HG02763 (cell line): ENCODE measurements around the gene TNFRSF1B.
"Not testable (repeated sequence)": the region's sequence is repeated elsewhere in the genome, so short reads cannot be mapped to it uniquely, and the experiment has no call there.

Source experiments
- ATAC-seq: cut with Tn5 transposase; IDR thresholded peaks from one replicate; pipeline ENCODE4 v1.9.1; 2021; ENCODE audit warnings: mild to moderate bottlenecking, moderate library complexity; ENCODE audit not compliant: unreplicated experiment

The TNFRSF1B gene

DNA sequence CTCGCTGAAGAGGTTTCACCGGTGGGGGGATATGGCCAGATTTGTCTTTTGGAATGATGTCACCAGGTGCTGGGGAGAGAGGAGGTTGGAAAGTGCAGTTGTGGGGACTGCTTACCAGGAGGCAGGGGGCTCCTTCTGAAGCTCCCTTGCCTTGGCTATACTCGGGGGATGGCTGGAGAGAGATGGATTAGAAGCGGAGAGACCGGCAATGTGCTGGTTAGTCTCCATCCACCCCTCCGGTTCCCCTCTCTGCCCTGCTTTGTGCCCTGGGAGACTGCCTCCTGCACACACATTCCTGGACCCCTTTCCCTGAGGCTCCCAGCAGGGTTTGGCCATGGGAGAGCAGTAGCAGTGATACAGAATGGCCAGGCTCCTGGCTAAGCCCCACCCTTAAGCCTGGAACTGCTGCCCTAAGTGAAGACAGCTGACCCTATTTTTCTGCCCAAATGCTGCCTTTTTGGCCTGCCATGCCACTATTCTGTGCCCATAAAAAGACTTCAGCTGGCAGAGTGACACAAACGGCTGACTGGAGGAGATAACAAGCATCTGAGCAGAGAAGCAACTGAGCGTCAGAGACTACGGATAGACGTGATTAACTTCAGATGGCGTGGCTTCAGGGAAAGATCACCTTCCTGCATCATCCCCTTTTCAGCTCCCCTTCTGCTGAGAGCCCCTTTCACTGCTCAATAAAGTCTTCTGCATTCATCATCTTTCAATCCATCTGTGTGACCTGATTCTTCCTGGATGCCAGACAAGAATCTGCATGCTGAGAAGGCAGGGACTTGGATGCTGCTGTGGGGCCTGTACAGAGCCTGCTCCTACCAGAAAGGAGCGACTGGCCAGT, 48.5 kb downstream of the TNFRSF1B start:
- no peak for ATAC-seq

DNA sequence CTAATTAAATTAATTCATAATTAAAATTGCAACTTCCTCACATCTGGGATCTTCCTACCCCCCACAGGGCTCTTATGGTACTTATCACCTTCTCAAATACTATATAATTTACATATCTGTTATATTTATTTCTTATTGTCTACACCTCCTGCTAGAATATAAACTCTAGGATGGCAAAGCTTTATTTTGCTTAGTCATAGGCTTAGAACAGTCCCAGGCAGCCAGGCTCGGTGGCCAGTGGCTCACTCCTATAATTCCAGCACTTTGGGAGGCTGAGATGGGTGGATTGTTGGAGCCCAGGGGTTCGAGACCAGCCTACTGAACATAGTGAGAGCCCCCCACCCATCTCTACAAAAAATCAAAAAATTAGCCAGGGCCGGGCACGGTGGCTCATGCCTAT, 53.0 kb downstream of the TNFRSF1B start:
- ATAC-seq: no peak

GRCh38 chr1:12220890-12221289, 54.1 kb downstream of the TNFRSF1B start:
- no peak for ATAC-seq

- not testable (repeated sequence) for ATAC-seq
These were observed 55.9 kb downstream of the TNFRSF1B start for GRCh38 chr1:12222700-12223099.

GRCh38 chr1:12224092-12224491, 57.3 kb downstream of the TNFRSF1B start:
- ATAC-seq: not testable (repeated sequence)

- no peak for ATAC-seq
These were observed 62.2 kb downstream of the TNFRSF1B start for GRCh38 chr1:12228979-12229378.

GRCh38 chr1:12229386-12229834, 62.6 kb downstream of the TNFRSF1B start:
- ATAC-seq: no peak

DNA sequence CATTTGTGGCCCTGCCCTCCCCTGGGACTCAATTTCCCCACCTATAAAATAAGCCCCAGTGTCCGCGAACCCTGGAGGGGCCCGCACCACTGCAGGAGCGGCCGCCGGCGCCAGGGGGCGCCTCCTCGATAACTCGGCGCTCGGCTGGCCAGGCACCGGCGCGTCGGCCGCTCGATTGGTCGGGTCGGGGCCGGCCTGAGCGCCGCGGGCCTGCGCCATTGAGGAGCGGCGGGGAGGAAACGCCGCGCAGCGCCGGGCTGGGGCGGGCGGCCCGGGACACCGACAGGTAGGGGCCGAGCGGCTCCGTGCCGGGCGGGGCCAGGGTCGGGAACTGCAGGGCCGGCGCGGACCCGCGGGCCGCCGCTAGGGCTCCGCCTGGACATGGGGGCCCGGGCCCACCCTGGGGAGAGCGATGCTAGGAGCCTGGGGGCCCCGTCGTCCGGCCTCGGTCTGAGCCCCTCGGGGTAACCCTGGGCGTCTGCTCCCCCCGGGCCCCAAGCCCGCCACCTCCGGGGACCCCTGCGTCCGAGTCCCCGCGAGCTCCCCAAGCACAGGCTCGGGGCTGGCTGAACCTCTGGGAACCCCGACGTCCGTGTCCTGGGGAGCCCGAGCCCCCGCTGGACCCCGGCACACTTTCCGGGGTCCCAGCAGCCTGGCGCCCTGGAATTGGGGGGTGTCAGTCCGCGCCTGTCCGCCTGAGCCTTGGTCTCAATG, 63.2 kb downstream of the TNFRSF1B start, which contains the start of gene VPS13D:
Gene VPS13D (plus strand): TSS at position 196 of the 714 bp plus-strand sequence. CDS start 4,237 bp downstream, outside the sequence.
- ATAC-seq: peak; percentile 83

GRCh38 chr1:12230549-12231275, 63.9 kb downstream of the TNFRSF1B start:
- peak; percentile 4 for ATAC-seq

DNA sequence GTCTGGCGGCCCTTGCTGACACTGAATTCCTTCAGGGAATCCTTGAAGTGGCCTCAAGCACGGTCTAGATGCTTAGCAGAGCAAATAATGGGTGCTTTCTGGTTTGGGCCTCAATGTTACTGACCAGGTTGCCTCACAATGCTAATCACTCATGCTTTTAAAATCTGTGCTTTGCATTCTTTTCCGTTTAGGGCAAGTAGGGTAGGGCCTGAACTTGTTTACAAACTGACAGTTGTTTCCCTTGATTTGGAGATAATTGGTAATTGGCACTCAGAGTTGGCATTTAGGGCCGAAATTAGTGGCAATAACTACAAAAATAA, 64.4 kb downstream of the TNFRSF1B start:
- no peak for ATAC-seq

- ATAC-seq: no peak
These were observed 65.4 kb downstream of the TNFRSF1B start for GRCh38 chr1:12232221-12232620.

DNA sequence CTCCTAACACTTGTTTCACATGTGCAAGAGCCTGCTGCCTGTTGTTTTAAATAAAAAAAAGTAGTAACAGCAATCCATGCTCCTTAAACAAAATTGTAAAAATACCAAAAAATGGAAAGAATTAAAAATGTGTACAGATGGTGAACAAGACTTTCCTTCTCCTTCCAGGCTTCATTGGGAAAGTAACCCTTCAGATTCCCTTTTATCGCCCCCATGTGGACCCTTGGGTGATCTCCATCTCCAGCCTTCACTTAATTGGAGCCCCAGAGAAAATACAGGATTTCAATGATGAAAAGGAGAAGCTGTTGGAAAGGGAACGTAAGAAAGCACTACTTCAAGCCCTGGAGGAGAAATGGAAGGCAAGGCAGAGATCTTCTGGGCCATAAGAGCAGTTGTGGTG, 77.3 kb downstream of the TNFRSF1B start:
- no peak for ATAC-seq

DNA sequence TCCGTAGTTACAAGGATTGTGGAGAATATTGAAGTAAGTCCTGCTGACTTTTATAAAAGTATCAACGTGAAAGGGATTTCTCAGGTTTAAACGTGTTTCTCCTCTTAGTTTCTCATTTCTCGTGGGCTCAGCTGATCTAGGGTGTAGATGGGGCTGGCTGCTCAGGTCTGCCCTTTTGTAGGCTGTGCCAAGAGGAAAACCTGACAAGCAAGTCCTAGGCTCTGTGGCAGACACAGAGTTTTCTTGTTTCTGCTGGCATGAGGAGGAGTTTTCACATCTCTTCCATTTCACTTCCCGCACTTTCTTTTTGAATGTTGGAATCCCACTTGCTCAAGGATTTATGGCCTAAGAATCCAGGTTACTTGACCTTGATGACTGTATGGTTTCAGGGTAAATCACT, 77.8 kb downstream of the TNFRSF1B start:
- no peak for ATAC-seq

DNA sequence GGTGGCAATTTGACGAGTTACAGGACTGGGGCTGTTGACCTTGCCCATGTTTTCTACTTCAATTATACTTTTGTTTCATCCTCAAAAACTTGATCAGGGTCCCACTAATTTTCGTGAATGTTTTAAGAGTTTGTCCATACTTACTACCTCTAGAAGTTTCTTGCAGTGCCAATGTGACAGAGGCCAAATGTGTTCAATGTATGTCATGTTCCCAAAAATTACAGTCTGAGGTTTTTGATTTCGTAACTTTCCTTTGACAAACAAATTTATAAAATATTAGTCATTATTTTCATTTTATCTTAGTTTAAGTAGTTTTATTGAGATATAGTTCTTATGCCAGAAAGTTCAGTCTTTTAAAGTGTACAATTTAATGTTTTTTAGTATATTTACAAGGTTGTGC, 78.3 kb downstream of the TNFRSF1B start:
- no peak for ATAC-seq

GRCh38 chr1:12245733-12246132, 78.9 kb downstream of the TNFRSF1B start:
- no peak for ATAC-seq

- no peak for ATAC-seq
These were observed 79.8 kb downstream of the TNFRSF1B start for GRCh38 chr1:12246584-12246983.

DNA sequence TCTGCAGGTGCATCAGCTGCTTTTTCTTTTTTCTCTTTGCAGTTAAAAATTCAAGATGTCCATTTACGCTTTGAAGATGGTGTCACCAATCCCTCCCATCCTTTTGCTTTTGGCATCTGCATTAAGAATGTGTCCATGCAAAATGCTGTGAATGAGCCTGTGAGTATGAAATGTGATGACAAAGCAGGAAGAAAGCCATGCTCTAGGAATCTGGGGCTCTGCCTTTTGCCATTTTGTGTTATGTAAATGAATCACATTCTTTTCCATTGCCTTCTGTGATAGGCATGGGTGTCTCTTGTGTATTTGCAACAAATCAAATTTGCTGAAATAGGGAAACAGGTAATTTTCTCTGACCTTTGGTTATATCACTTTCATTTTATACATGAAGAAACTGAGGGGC, 82.4 kb downstream of the TNFRSF1B start:
- ATAC-seq: no peak

DNA sequence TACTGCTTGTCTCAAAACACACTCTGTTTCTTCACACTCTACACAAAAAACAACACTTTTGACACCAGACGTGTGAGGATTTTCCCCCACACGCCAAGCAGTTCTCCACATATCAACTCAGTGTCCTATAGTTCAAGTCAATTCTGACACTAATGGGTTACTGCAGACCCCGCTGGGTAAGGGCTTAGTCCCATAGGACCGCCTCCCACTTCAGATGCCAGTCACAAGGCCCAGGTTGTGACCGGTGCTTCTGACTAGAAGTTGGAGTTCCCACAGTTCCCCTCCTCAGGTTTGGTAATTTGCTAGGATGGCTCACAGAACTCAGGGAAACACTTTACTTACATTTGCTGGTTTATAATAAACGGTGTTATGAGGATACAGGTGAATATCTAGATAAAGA, 83.0 kb downstream of the TNFRSF1B start:
- ATAC-seq: no peak

GRCh38 chr1:12251442-12251841, 84.7 kb downstream of the TNFRSF1B start:
- ATAC-seq: no peak

GRCh38 chr1:12255913-12256312, 89.1 kb downstream of the TNFRSF1B start:
- no peak for ATAC-seq

DNA sequence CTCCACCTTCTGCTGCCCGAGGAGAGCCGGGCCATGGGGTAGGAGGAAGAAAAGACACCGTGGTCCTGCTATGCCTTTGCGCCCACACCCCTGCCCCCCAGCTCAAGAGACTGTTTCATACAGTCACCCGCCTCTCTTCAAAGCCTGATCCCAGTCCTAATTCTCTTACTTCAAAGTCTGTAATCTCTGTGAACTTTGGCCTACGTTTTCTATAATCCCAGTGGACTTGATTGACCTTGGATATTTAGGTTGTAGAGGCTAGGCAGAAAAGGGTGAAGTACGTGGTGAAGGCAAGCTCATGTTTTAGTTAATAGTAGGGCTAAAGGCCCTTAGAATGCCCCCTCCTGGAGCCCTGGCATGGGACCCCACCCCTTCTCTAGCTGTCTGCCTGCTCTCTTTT, 91.5 kb downstream of the TNFRSF1B start:
- no peak for ATAC-seq
